IMR-90 (cell line): ENCODE data around the gene CNNM3. TPM values are rescaled to one million over a fixed set of nuclear protein-coding genes. Genes with fewer than 3 reads are reported as not detected.
"Not testable (repeated sequence)": the region's sequence is repeated elsewhere in the genome, so short reads cannot be mapped to it uniquely, and the experiment has no call there.

ENCODE experiments used
- ATAC-seq: fragments of 200-7000 bp; cut with Tn5 transposase; 2 replicates; pipeline ENCODE4 v1.9.1; 2020; ENCODE audit warnings: low read depth, mild to moderate bottlenecking, moderate library complexity
- BruUV-seq: library from RNA; stranded (reverse); fragments of 400-500 nt; replicated peaks from 2 replicates; lab custom pipeline; 2021; lab: Mats Ljungman, UMichigan
- CTCF ChIA-PET: fragments of 300-600 bp; formaldehyde crosslinking; extraction: SDS; loops from one replicate; lab custom pipeline; 2021; ENCODE audit warnings: antibody characterized with exemption; lab: Yijun Ruan, JAX
- POLR2A ChIA-PET: fragments of 300-600 bp; sonication (Branson Sonifier 250); formaldehyde crosslinking; loops from one replicate; lab custom pipeline; 2022; ENCODE audit warnings: antibody characterized with exemption; ENCODE audit not compliant: unreplicated experiment; lab: Charles Lee
- DNase-seq: peaks from one replicate; pipeline ENCODE4 v3.0.0; 2013
- H2AFZ ChIP-seq: replicated peaks from 2 replicates; pipeline ENCODE3; 2013; ENCODE audit warnings: low read length, mild to moderate bottlenecking; ENCODE audit not compliant: poor library complexity
- H2AK5ac ChIP-seq: 2 replicates; pipeline ENCODE4 v1.6.1; 2013; ENCODE audit warnings: low read depth, low read length, inconsistent platforms
- H2AK9ac ChIP-seq: replicated peaks from 2 replicates; pipeline ENCODE3; 2013; ENCODE audit warnings: mild to moderate bottlenecking, low read depth, low read length, moderate library complexity; ENCODE audit not compliant: poor library complexity
- H2BK120ac ChIP-seq: 2 replicates; pipeline ENCODE4 v1.6.1; 2013; ENCODE audit warnings: low read depth, low read length, inconsistent platforms
- H2BK15ac ChIP-seq: 3 replicates; pipeline ENCODE4 v1.6.1; 2013; ENCODE audit warnings: low read depth, low read length, inconsistent platforms
- H2BK20ac ChIP-seq: 2 replicates; pipeline ENCODE4 v1.6.1; 2013; ENCODE audit warnings: low read depth, mild to moderate bottlenecking, inconsistent platforms, low read length, moderate library complexity
- H2BK5ac ChIP-seq: 2 replicates; pipeline ENCODE4 v1.6.1; 2013; ENCODE audit warnings: mild to moderate bottlenecking, low read depth, low read length, inconsistent platforms; ENCODE audit not compliant: poor library complexity, severe bottlenecking
- H3K14ac ChIP-seq: replicated peaks from 2 replicates; pipeline ENCODE4 v1.6.1; 2013; ENCODE audit warnings: low read depth, low read length, inconsistent platforms
- H3K18ac ChIP-seq: 2 replicates; pipeline ENCODE4 v1.6.1; 2013; ENCODE audit warnings: low read depth, low read length, control low read depth
- H3K23ac ChIP-seq: 2 replicates; pipeline ENCODE4 v1.6.1; 2013; ENCODE audit warnings: low read depth, low read length, inconsistent platforms
- H3K27ac ChIP-seq: 2 replicates; pipeline ENCODE4 v1.5.1; 2013; ENCODE audit warnings: mild to moderate bottlenecking, control low read depth, low read length; ENCODE audit not compliant: insufficient read depth
- H3K27me3 ChIP-seq: 2 replicates; pipeline ENCODE4 v1.6.1; 2013; ENCODE audit warnings: low read length; ENCODE audit not compliant: control insufficient read depth, insufficient read depth
- H3K36me3 ChIP-seq: 2 replicates; pipeline ENCODE4 v1.6.1; 2013; ENCODE audit warnings: low read length, mixed read lengths; ENCODE audit not compliant: control insufficient read depth, insufficient read depth
- H3K4ac ChIP-seq: 2 replicates; pipeline ENCODE4 v1.6.1; 2013; ENCODE audit warnings: low read depth, low read length, inconsistent platforms
- H3K4me1 ChIP-seq: 2 replicates; pipeline ENCODE4 v1.6.1; 2013; ENCODE audit warnings: low read length, mixed read lengths; ENCODE audit not compliant: control insufficient read depth, insufficient read depth
- H3K4me2 ChIP-seq: 2 replicates; pipeline ENCODE4 v1.6.1; 2013; ENCODE audit warnings: low read depth, mild to moderate bottlenecking, control low read depth, low read length, moderate library complexity
- H3K4me3 ChIP-seq: 2 replicates; pipeline ENCODE4 v1.5.1; 2013; ENCODE audit warnings: low read depth, mild to moderate bottlenecking, control low read depth, low read length, moderate library complexity; ENCODE audit not compliant: insufficient read depth
- H3K56ac ChIP-seq: 2 replicates; pipeline ENCODE4 v1.6.1; 2013; ENCODE audit warnings: low read length, inconsistent platforms; ENCODE audit not compliant: insufficient read depth; ENCODE audit errors: extremely low read depth
- H3K79me1 ChIP-seq, 2 experiments: 2 replicates each; pipeline ENCODE4 v1.6.1; 2013; ENCODE audit warnings: low read length in 2 of 2, inconsistent platforms in 1 of 2, low read depth in 1 of 2
- H3K9ac ChIP-seq: 2 replicates; pipeline ENCODE4 v1.6.1; 2013; ENCODE audit warnings: low read depth, low read length, control low read depth
- H3K9me1 ChIP-seq: 2 replicates; pipeline ENCODE4 v1.6.1; 2013; ENCODE audit warnings: low read length, inconsistent platforms; ENCODE audit not compliant: insufficient read depth
- H3K9me3 ChIP-seq: 2 replicates; pipeline ENCODE4 v1.6.1; 2013; ENCODE audit warnings: low read length; ENCODE audit not compliant: control insufficient read depth, insufficient read depth
- H4K20me1 ChIP-seq: 2 replicates; pipeline ENCODE4 v1.6.1; 2013; ENCODE audit warnings: low read length, inconsistent platforms; ENCODE audit not compliant: insufficient read depth
- H4K5ac ChIP-seq: 2 replicates; pipeline ENCODE4 v1.6.1; 2013; ENCODE audit warnings: mild to moderate bottlenecking, low read depth, low read length, control low read depth
- H4K8ac ChIP-seq, 2 experiments: 2 replicates each; pipeline ENCODE4 v1.6.1; 2013; ENCODE audit warnings: low read depth in 2 of 2, low read length in 2 of 2, control low read depth in 1 of 2, inconsistent platforms in 1 of 2
- H4K91ac ChIP-seq: 2 replicates; pipeline ENCODE4 v1.6.1; 2013; ENCODE audit warnings: low read depth, low read length, inconsistent platforms; ENCODE audit not compliant: insufficient read depth
- NFE2L2 ChIP-seq: fragments of 150-350 bp; IDR thresholded peaks from 2 replicates; pipeline ENCODE4 v1.6.1; 2016; ENCODE audit warnings: low read depth, mild to moderate bottlenecking, low read length
- RCOR1 ChIP-seq: IDR thresholded peaks from 2 replicates; pipeline ENCODE4 v1.6.1; 2012; ENCODE audit warnings: mild to moderate bottlenecking, low read length, improper control_type of control experiment; ENCODE audit not compliant: insufficient replicate concordance
- WGBS, 2 experiments: methylation state at CpG; one replicate each; pipeline versions ENCODE4 v1.1.5 to v1.1.7; 2013; ENCODE audit warnings: missing lambda C conversion rate in 2 of 2; ENCODE audit not compliant: insufficient read length in 1 of 2; ENCODE audit errors: extremely low coverage in 2 of 2; 5-methylcytosine and 5-hydroxymethylcytosine counted together
- dilution Hi-C: fragments of 300-500 bp; cut with HindIII; formaldehyde crosslinking; loops from one replicate; pipeline ENCODE4 v1.14.3; 2018; ENCODE audit warnings: low sequenced_read_pairs; ENCODE audit not compliant: unreplicated experiment
- in situ Hi-C: fragments of 300-500 bp; cut with MboI; formaldehyde crosslinking; loops from 3 replicates; pipeline ENCODE4 v1.14.3; 2019; ENCODE audit warnings: low sequenced_read_pairs, inconsistent platforms, mixed read lengths
- intact Hi-C: fragments of 100-400 bp; cut with micrococcal nuclease; formaldehyde crosslinking; loops from 2 replicates; pipeline ENCODE4 v1.10.0; 2022
- polyA plus RNA-seq, 3 experiments: library from polyadenylated mRNA; depleted of rRNA; stranded (reverse); fragments of >200 nt; gene quantifications; 2 replicates each; pipeline ENCODE4 v1.2.3, GENCODE V29; 2012; ENCODE audit warnings: low replicate concordance in 1 of 3
- total RNA-seq: library from RNA; depleted of rRNA; stranded (reverse); fragments of >200 nt; gene quantifications from 2 replicates; pipeline ENCODE4 v1.2.3, GENCODE V29; 2012

The CNNM3 gene
- total and polyA plus RNA-seq, 2 of the 4 experiments (the other 2 are of a cell fraction), result 2.3 to 6.1 TPM

DNA sequence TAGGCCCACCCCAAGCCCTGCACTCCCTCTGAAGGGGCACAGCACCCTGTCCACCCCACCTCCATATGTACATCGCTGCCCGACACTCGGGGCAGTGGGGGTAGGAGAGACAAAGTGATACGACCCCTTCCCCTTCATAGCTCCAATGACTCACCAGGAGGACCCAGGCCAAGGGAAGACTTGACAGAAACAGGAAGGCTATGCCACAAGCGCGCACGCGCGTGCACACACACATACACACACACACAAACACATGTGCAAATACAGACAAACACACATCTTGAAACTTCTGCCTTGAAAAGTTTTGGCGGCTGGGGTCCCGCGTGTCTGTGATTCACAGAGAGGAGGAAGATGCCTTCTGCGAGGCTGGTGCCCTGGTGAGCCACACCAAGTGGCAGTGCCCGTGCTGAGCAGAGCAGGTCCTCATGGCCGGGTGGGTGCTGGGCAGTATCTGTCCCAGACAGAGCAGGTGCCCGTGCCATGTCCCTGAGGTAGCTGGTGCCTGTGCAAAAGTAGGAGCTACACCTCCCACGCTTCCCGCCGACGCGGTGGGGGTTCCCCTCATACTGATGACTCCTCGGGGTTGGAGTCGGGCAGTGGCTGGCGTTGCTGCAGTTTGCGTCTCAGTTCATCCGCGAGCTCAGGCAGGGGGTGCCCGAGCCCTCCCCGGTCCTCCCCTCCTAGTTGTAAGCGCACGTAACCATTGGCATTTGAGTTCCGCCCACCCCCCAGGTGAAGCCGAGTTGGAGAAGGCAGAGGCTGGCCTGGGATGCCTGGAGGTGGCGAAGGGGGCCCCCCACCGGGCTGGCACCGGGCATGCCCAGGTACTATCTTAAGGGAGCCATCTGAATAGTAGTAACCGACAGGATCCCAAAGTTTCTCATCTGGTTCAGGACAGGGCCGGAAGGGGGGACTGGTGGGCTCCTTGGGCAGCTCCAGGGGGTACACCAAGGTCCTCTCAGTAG lies 44.3 kb downstream of the CNNM3 start (continued):
- TF ChIP-seq RCOR1, result no peak

DNA sequence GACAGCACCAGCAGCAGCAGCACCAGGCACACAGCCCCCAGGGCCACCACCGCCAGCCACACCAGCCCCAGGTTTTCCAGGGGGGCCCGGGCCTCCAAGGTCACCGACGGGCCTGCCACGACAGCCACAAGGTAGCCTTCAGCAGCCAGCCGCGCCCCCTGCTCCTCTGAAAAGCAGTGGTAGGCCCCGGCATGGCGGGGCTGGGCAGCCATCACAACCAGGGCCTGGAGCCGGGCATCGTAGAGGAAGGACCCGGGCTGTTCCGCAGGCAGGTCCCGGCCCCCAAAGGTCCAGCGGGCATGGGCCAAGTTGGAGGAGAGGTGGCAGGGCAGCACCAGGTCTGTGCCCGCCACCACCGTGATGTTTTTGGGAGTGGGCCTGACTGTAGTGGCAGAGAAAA lies 45.0 kb downstream of the CNNM3 start:
- POLR2A ChIA-PET, result no interaction called here
- CTCF ChIA-PET, result no interaction called here
- Histone ChIP-seq H3K9me1 (peaks cover 3% of the 10 kb centered on the region; the same call in 1 of the 2 replicates), H2BK120ac (no peak overlapping the region), H2AFZ (no peak overlapping the region), H2BK15ac (no peak overlapping the region), H3K9me3 (no peaks in the 10 kb centered on the region), H2BK20ac (no peak overlapping the region), H3K14ac (no peak overlapping the region), H2BK5ac (no peak overlapping the region), H3K18ac (no peak overlapping the region), H4K8ac (no peak overlapping the region), H3K27me3 (no peaks in the 10 kb centered on the region), H3K9ac (no peak overlapping the region), H4K20me1 (peaks cover 19% of the 10 kb centered on the region), H2AK9ac (no peak overlapping the region), H4K91ac (no peak overlapping the region), H3K79me1 (peaks cover 16 to 46% of the 10 kb centered on the region in 2 experiments), H4K5ac (no peak overlapping the region), H3K27ac (no peak overlapping the region), H3K36me3 (peaks cover 55% of the 10 kb centered on the region), H3K23ac (no peak overlapping the region), H3K4me2 (no peak overlapping the region), H3K4me3 (no peak overlapping the region), H3K4me1 (peaks cover 12% of the 10 kb centered on the region), H3K4ac (no peak overlapping the region), H3K56ac (no peak overlapping the region), H2AK5ac (no peak overlapping the region)
- no TSS peak for BruUV-seq
- intact Hi-C loops, result no loop called here
- no peak for ATAC-seq
- no peak for TF ChIP-seq NFE2L2
- dilution Hi-C loops, result no loop called here
- DNase-seq, result no peak
- in situ Hi-C loops, result loop anchor here (25.0 kb wide), 1 partner anchor 251 kb away; the partner anchor contains the start of gene ANKRD36
- 91% methylated on average over 4 of the region's 17 CpGs; no CpG with 5 or more reads in 1 of the 2 experiments for whole genome bisulfite sequencing, 2 experiments

DNA sequence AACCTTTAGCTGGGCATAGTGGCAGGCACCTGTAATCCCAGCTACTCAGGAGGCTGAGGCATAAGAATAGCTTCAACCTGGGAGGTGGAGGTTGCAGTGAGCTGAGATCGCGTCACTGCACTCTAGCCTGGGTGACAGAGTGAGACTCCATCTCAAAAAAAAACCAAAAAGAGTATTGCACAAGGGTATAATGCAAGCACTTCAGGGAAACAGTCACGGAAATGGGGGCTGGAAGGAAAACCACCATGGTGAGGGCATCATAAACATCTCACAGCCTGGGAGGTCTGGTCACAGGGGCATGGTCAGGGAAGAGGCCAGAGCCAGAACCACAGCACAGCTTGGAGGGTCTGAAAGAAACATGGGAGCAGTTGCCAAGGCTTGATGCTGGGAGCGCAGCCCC lies 47.0 kb downstream of the CNNM3 start:
- H3K18ac ChIP-seq, H3K23ac ChIP-seq, H2AFZ ChIP-seq, ATAC-seq, H2BK120ac ChIP-seq, H3K4me3 ChIP-seq, H3K4me2 ChIP-seq, H3K9me1 ChIP-seq, DNase-seq, H3K56ac ChIP-seq, intact Hi-C loops, POLR2A ChIA-PET, H4K8ac ChIP-seq, H3K9me3 ChIP-seq, BruUV-seq, CTCF ChIA-PET, H3K14ac ChIP-seq, H3K4ac ChIP-seq, H2BK20ac ChIP-seq, H3K9ac ChIP-seq, H4K91ac ChIP-seq, H3K27ac ChIP-seq, H3K27me3 ChIP-seq, dilution Hi-C loops, H2AK5ac ChIP-seq, H4K5ac ChIP-seq, H2BK15ac ChIP-seq, H2AK9ac ChIP-seq, H2BK5ac ChIP-seq: not testable (repeated sequence)
- Histone ChIP-seq H3K36me3 (peaks cover 67% of the 10 kb centered on the region), H3K4me1 (peaks cover 12% of the 10 kb centered on the region; the same call in 1 of the 2 replicates), H3K79me1 (peaks cover 5 to 49% of the 10 kb centered on the region in 2 experiments), H4K20me1 (peaks cover 35% of the 10 kb centered on the region)
- 60% methylated on average over 1 of the region's 4 CpGs; no CpG with 5 or more reads in 1 of the 2 experiments for WGBS, 2 experiments
- in situ Hi-C loops, result loop anchor here (25.0 kb wide), 1 partner anchor 249 kb away; the partner anchor contains the start of gene ANKRD36
